Measurements from ENCODE around the gene ATP4B. TPM values are rescaled to one million over a fixed set of nuclear protein-coding genes. Genes with fewer than 3 reads are reported as not detected.

The ATP4B gene
- total RNA-seq, 6 experiments from 2014 or later = not detected

- no peaks in the 10 kb centered on the region for H3K9me3 ChIP-seq
- ATAC-seq (no peak), DNase-seq (peak in 2 of 3 donors; percentile 20 to 36)
- WGBS (ENCODE audit: insufficient coverage, low coverage, low lambda C conversion rate, missing lambda C conversion rate) = 80% methylated on average over 9 of the region's 15 CpGs
- H3K4me1 ChIP-seq = no peaks in the 10 kb centered on the region
- no peak overlapping the region for H3K27ac ChIP-seq
- no peak for TF ChIP-seq CTCF (IDR thresholded peaks at IDR 0.05)
- TF ChIP-seq POLR2A (IDR thresholded peaks at IDR 0.05) = no peak
- no peaks in the 10 kb centered on the region for H3K27me3 ChIP-seq
- no peak overlapping the region for H3K4me3 ChIP-seq
- intact Hi-C loops (cut with DNase I) = no loop called here
- no peaks in the 10 kb centered on the region for H3K36me3 ChIP-seq
Observed at GRCh38 chr13:113663934-113664333, 5.9 kb upstream of the ATP4B start.

- intact Hi-C loops (cut with DNase I) = no loop called here
- no peak overlapping the region for H3K27ac ChIP-seq
- H3K4me3 ChIP-seq = no peak overlapping the region
- H3K4me1 ChIP-seq = no peaks in the 10 kb centered on the region
- DNase-seq = no peak
- no peaks in the 10 kb centered on the region for H3K27me3 ChIP-seq
- TF ChIP-seq CTCF (IDR thresholded peaks at IDR 0.05) (no peak), POLR2A (IDR thresholded peaks at IDR 0.05) (no peak)
- ATAC-seq = no peak
- H3K9me3 ChIP-seq = no peaks in the 10 kb centered on the region
- 70% methylated on average over 2 of the region's 2 CpGs for WGBS (ENCODE audit: insufficient coverage, low coverage, low lambda C conversion rate, missing lambda C conversion rate)
- no peaks in the 10 kb centered on the region for H3K36me3 ChIP-seq
Observed at GRCh38 chr13:113661509-113661908, 3.5 kb upstream of the ATP4B start.

- no peaks in the 10 kb centered on the region for H3K9me3 ChIP-seq
- H3K27ac ChIP-seq = no peak overlapping the region
- peak in 2 of 3 donors; percentile 22 to 26 for DNase-seq
- no peaks in the 10 kb centered on the region for H3K27me3 ChIP-seq
- H3K36me3 ChIP-seq = no peaks in the 10 kb centered on the region
- no peak for TF ChIP-seq CTCF (IDR thresholded peaks at IDR 0.05)
- no peak for TF ChIP-seq POLR2A (IDR thresholded peaks at IDR 0.05)
- H3K4me1 ChIP-seq = no peaks in the 10 kb centered on the region
- no peak for ATAC-seq
- intact Hi-C loops (cut with DNase I) = no loop called here
- WGBS (ENCODE audit: insufficient coverage, low coverage, low lambda C conversion rate, missing lambda C conversion rate) = 20% methylated on average over 1 of the region's 3 CpGs
- H3K4me3 ChIP-seq = no peak overlapping the region
Observed at GRCh38 chr13:113660066-113660465, 2.1 kb upstream of the ATP4B start.

- H3K4me1 ChIP-seq = no peaks in the 10 kb centered on the region
- H3K27me3 ChIP-seq = no peaks in the 10 kb centered on the region
- WGBS (ENCODE audit: insufficient coverage, low coverage, low lambda C conversion rate, missing lambda C conversion rate) = 88% methylated on average over 8 of the region's 8 CpGs
- ATAC-seq (no peak), DNase-seq (no peak)
- H3K36me3 ChIP-seq = no peaks in the 10 kb centered on the region
- H3K9me3 ChIP-seq = no peaks in the 10 kb centered on the region
- no peak overlapping the region for H3K27ac ChIP-seq
- TF ChIP-seq CTCF (IDR thresholded peaks at IDR 0.05) = no peak
- TF ChIP-seq POLR2A (IDR thresholded peaks at IDR 0.05) = no peak
- intact Hi-C loops (cut with DNase I) = no loop called here
- H3K4me3 ChIP-seq = no peak overlapping the region
Observed at GRCh38 chr13:113659337-113659736, 1.3 kb upstream of the ATP4B start.

- peak in 2 of 3 donors; percentile 32 to 42 for DNase-seq
- 42% methylated on average over 3 of the region's 14 CpGs for WGBS (ENCODE audit: insufficient coverage, low coverage, low lambda C conversion rate, missing lambda C conversion rate)
- intact Hi-C loops (cut with DNase I) = no loop called here
- Histone ChIP-seq H3K27ac (no peak overlapping the region), H3K9me3 (no peaks in the 10 kb centered on the region), H3K36me3 (no peaks in the 10 kb centered on the region), H3K27me3 (no peaks in the 10 kb centered on the region), H3K4me3 (no peak overlapping the region), H3K4me1 (no peaks in the 10 kb centered on the region)
- TF ChIP-seq POLR2A (IDR thresholded peaks at IDR 0.05) = no peak
- no peak for TF ChIP-seq CTCF (IDR thresholded peaks at IDR 0.05)
- no peak for ATAC-seq
Observed at GRCh38 chr13:113658836-113659235, 838 bp upstream of the ATP4B start.
